GM20431 (cell line): Measurements from ENCODE around the gene FGF11.

ENCODE experiments used
- in situ Hi-C: fragments of 300-500 bp; cut with MseI, MboI; formaldehyde crosslinking; loops from one replicate; pipeline ENCODE4 v1.15.0; 2020; ENCODE audit warnings: low sequenced_read_pairs; ENCODE audit not compliant: unreplicated experiment

Gene FGF11

DNA sequence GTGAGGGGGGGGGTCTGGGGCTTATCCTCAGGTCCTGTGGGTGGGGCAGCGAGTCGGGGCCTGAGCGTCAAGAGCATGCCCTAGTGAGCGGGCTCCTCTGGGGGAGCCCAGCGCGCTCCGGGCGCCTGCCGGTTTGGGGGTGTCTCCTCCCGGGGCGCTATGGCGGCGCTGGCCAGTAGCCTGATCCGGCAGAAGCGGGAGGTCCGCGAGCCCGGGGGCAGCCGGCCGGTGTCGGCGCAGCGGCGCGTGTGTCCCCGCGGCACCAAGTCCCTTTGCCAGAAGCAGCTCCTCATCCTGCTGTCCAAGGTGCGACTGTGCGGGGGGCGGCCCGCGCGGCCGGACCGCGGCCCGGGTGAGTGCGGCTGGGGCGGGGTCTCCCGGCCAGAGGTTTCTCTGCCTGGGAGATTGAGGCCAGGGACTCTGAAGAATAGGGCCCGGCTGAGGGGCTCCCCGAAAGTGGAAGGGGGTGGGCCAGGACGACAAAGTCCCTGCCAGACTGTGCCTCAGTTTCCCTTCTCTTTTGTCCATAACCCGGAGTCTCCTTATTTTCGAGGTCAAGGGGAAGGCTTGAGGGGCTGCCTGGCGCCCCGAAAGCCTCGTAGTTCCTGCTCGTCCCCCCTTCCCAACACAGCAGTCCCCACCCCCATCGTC, at the start of gene FGF11:
FGF11 (plus strand) TSS at position 51 of the 651 bp plus-strand sequence; CDS start at position 160, 109 bp downstream.
- in situ Hi-C loops, result no loop called here

DNA sequence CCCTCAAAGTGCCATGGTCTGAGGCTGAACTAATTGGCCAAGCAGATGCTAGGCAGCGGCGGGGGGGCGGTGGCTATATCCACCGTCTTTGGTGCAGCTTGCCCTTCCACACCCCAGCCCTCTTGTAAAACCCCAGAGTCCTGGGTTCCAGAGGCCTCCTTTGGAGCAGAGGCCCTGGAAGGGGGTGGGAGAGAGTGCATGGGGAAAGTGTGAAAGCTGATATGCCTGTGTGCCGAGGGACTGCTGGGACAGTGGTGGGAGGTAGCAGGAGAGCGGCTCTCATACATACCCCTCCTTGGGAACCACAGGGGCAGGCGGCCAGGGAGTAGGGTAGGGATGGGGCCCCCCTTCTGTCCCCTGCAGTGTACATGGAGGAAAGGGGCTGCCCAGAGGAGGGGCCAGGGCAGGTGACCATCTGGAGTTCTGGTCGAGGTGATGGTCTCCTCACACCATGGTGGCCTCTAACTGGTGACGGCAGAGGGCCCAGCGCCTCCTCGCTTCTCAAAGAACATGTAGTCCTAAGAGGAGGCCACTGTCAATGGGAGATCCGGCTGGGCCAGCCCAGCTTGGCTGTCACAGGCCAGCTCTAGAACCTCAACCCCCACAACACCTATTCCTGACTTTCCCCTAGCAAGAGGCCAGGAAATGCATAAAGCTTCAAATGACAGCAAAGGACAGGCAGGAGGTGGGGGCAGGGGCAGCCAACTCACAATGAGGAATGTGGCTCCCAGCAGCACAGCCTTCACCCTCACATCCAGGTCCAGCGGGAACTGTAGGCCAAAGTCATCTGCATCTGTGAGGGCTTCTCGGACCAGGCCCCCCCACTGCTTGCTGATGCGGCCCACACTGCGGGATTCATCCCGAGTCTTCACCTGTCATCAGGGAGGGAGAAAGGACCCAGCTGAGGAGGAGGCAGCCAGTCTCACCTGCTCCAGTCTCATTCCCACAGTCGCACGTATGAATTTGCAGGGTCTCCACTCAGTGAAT, 49.1 kb upstream of the FGF11 start:
- in situ Hi-C loops, result no loop called here

DNA sequence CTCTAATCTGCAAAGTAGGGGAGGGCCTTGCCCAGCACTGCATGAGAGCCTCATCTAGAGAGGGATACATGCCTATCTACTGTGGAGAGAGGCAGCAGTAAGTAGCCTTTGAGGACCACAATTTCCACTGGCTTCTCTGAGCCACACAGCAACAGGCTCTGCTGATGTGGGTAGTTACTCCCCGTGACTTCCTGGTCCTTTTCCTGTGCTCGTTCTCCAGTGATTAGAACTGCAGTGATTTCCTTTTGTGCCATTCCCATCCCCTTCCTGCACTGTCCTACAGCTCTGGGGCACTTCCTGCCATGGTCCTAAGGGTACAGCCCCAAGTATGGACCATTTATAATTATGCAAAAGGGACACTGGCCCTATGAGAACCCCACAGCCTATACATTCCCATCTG, 48.0 kb upstream of the FGF11 start:
- in situ Hi-C loops, result no loop called here

DNA sequence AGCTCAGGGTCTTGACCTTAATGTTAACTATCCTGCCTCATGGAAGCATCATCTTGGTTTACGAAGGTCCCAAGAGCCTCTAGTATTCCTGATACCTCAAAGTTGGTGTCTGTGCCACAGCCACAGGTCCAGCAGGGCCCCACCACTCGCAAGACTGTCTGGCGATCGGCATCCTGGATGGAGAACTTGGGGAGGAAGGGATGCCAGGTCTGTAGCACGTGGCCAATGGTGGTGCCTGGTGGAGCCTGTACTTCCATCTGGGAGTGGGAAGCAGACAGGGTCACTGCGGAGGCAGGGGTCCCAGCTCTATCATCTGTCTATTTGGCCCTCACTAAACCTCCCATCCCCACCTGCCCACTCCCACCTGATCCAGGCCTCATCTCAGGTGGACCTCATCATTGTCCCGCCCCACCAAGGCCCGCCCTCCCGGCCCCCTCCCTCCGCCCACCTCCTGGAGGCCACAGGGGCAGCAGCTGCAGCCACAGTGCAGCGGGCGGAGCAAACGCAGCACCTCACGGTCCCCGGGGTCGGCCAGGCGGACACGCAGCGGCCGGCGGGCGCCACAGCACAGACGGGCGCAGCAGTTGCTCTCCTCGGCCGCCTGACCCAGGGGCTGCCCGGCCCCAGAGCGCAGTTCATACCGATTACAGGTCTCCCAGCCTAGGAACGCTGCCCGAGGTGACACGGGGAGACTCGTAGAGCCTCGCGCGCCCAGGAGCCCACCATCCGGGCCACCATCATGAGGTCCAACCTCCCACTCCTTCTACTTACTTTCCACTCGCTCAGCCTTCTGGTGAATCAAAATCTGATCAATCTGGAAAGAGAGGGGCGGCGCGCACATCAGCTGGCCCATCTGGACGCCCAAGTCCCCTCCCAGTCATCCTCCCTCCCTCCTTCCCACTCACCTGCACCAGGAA, 46.4 kb upstream of the FGF11 start:
- in situ Hi-C loops, result no loop called here

DNA sequence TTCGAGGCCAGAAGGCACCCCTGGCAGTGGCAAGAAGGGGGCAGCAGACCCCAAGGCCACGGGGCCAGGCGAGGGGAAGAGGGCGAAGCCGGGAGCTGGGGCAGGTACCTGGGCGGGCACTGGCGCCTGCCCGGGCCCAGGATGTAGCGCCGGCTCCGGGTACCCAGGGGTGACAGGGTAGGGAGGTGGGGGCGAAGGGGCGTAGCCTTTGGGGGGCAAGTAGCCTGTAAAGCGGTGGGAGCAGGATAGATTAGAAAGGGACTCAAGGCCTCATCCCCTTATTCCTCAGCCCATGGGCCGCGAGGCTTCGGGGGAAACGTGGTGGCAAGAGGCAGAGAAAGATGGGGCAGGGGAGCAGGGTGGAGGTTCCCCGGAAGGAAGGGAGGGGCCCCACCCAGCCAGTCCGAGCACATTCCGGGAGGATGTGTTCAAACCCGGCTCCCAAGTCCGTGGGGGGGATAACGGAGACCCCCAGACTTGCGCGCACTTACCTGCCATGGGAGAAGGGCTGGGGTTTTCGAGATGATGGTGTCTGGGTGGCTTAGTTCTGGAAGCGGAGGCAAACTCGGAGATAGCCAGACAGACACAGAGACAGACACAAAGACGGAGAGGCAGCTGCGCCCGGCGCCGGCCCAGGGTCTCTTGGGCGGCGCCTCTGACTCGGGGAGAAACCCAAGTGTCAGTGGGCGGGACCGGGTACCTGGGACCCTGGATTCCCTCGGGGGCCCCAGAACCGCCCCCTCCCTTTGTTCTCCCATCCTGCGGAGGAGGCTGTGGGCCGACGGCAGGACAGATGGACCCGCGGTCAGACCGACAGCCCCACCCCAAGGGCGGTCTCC, 45.5 kb upstream of the FGF11 start:
- in situ Hi-C loops, result no loop called here

DNA sequence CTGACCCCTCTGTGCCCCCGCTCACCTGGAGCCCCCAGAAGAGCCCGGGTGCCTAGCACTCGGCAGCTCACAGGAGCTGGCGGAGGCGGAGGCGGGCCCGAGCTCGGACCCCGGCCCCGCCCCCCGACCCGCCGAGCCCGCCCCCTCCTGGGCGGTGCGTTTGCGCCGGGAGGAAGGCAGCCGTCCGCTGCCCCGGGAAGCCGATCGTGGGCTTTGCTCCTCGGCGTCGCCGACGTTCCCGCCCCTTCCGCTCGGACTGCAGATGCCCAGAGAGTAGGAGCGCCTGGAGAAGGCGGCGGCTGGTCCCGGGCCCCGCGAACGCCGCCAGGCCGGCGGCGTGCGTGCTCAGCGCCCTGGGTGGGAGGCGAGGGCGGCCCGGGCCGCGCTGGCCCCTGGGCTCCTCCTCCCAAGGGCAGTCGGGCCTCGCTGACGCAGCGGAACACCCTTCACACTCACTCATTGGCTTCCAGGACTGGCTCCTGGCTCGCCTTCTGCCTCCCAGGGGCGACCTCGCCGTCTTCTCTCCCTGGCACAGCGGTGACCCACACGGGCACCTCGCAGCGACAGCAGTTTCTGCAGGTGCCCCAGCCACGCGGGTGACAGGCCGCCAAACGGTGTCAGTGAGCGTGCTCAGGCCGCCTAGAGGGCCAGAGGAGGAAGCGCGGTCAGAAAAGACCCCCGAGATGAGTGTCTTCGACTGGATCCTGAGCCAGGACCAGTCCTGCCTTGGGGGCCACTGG, 44.7 kb upstream of the FGF11 start, which contains the start of gene PLSCR3:
PLSCR3 (minus strand) TSS at position 74 of the 740 bp plus-strand sequence. CDS start 415 bp downstream, outside the sequence.
- in situ Hi-C loops, result no loop called here

DNA sequence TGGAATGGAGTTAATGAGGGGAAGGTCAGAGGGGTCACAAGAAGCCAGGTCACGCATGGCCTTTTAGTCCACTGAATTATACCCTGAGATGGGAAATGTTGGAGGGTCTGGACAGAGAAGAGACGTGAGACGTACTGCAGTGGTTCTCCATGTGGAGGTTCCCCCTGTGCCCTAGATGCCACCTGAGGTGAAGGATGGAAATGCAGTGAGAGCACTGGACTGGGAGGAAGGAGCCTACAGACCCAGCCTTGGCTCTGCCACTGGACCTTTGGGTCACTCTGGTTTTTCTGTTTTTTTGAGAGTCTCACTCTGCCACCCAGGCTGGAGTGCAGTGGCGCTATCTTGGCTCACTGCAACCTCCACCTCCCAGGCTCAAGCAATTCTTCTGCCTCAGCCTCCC, 43.2 kb upstream of the FGF11 start:
- in situ Hi-C loops, result no loop called here

DNA sequence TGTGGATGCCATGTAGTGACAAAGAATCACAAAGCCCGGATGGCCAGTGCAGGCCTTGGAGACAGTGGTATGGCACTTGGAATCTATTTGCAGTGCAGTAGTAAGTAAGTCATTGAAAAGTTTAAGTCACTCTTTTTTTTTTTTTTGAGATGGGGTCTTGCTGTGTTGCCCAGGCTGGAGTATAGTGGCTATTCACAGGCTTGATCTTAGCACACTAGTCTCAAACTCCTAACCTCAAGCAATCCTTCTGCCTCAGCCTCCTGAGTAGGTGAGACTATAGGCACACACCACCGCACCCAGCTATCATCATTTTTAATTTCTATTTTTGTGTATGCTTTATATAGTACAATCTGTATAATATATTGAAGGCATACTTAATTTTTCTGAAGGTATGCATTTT, 40.7 kb upstream of the FGF11 start:
- in situ Hi-C loops, result no loop called here

DNA sequence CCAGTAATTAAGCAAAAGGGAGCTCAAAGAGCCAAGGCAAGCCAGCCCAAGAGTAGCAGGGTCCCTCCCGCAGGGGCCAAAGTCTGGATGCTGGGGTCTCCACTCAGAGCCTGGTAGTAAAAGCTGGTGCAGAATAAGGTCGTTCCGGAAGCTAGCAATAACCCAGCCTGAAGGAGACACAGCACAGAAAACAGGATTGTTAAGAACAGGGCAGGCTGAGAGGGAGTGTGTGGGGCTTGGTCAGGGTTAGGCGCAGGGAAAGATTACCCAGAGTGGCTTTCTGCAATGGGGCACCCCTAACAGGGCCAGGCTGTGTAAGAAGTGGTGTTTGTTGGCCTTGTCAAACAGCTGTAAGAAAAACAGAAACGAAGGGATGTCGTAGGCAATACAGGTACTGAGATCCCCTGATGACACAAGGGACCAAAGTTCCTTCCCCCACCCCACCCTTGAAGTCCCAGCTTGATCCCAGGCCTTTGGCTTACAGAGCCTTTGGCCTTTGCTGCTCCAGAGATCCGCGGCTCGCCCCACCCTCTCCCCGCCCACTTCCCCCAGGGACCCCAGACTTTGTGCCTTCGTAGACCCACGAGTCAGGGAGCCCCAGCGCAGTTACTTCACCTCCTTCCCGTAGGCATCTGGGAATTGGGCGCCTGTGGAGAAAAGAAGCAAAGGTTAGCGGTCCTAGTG, 36.1 kb upstream of the FGF11 start:
- in situ Hi-C loops, result no loop called here

DNA sequence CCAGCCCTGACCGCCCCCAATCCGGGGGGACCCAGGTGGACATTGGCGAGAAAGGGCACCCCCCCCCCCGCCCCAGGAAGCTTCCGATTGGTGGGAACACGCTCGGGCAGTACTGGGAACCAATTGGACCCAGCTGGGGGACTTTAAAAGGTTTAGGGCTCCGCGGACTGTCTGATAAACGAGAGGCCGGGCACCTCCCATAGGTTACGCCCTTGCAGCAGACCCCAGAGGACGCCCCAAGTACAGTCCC, 35.7 kb upstream of the FGF11 start:
- in situ Hi-C loops, result no loop called here

DNA sequence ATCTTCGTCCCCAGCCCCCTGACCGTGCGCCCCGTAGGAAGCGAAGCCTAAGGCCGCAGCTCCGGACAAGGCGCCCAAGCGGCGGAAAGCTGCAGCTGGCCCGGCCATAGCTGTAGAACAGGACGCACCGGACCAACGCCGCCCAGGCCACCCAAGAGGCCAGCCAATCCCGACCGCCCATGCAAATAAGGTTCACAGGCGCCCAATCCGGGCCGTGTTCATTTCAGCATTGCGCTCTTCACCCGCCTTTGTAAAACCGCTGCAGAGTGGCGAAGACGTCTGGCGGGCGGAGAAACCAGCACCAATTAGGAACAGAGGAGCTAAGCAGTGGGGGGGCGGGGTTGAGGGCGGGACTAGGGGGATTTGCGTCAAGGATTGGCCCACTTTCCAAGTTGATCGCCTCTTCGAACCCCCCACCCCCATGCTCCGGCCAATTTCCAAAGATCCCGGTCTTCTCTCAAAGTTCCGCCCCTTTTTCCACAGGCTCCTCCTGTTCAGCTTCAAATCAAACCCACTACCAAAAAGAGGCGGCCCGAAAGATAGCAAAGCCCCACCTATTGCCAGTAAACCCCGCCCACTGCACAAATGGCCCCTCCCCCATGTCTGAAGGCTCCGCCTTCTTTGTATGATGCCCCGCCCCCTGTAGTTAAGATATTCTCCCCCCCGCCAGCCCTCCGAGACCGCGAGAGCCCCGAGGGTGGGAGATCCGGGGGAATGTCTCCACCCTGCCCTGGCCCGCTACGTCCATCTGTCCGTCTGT, 35.2 kb upstream of the FGF11 start, which contains the start of gene TMEM256:
TMEM256 (minus strand) TSS at position 121 of the 760 bp plus-strand sequence; CDS start at position 108, 13 bp downstream.
- in situ Hi-C loops, result no loop called here

DNA sequence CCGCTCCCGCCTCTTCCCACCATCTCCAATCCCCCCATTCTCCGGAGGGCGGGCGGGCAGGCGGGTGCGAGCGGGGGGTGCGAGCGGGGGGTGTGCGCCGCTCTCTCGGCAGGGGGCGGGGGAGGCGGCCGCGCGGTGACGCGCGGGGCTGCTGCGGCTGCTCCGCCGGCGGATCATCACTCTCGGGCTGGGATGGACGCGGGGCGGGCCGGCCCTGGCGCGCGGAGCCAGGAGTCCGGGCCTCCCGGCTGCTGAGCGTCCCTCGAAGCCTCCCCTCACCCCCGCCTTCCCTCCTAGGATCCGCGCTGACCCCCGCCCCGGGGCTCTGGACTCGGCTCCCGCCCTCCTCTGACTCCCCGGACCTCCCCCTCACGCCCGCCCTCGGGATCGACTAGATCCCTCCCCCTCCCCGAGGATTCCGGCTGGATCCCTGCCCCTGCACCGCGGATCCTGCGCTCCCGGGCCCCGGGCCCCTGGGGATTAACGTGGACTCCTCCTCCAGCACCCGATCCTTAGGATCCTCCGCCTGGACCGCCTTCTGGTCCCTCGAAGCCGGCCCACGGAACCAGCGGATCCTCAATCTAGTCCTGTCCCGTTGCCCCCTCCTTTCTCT, 34.5 kb upstream of the FGF11 start:
- in situ Hi-C loops, result no loop called here

DNA sequence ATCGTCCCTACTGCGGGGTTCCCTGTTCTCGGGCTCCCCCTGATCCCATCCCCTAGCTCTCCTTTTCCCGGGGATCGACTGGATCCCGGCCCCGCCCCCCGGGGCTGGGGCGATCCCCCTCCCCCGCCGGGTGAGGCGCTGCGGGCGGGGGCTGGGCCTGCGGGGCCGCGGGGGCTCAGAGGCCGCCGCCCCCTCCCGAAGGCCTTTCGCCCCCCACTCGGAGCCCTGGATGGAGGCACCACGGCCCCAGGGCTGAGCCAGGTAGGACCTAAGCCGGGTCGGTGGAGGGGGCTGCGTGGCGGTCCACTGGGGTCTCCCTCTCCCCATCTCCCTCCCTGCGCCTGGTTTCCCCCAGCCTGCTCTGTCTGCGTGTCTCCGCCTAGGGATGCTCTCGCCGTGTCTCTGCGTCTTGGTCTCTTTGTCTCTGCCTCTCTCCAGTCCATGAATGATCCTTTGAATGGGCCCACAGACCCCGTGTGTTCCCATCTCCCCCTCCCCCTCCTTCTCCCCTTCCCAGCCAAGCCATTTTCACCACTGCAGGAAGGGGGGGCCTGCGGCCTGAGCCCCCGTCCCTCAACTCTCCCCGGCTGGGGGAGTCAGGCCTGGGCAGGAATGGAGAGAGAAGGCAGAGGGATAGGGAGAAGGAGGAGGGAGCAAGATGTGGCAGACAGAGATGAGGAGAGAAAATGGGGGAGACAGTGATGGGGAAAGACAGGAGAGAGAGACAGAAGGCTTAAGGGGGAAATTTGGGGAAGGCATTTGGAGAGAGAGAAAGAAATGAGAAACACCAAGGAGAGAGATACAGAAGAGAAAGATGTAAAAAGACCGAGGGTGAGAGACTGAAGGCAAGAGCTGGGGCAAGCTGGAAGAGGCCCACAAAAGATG, 33.7 kb upstream of the FGF11 start:
- in situ Hi-C loops, result no loop called here

DNA sequence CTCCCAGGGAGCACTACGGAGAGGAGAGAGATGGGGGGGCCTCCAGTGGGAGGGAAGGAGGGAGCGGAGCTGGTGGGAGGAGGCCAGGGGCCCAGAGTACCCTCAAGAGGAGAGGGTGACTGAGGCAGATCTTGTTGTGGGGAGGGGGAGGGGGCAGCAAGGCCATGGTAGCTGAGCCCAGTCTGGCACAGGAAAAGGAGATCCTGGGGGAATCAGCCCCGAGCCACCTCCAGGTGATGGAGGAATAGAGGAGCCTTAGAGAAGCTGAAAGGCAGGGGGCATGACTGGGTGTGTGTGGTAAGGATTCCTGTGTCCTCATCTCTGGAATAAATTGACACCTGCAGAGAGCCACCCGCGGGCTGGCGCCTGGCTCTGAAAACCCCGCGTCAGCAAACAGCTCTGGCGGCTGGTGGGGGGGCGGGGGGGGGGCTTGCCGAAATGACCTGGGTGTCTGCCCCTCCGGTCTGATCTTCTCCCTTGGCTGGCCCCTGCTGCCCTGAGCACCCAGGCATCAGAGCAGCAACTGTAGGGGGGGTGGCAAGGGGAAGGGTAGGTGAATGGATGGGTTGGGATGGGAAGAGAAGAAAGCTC, 33.0 kb upstream of the FGF11 start:
- in situ Hi-C loops, result no loop called here

DNA sequence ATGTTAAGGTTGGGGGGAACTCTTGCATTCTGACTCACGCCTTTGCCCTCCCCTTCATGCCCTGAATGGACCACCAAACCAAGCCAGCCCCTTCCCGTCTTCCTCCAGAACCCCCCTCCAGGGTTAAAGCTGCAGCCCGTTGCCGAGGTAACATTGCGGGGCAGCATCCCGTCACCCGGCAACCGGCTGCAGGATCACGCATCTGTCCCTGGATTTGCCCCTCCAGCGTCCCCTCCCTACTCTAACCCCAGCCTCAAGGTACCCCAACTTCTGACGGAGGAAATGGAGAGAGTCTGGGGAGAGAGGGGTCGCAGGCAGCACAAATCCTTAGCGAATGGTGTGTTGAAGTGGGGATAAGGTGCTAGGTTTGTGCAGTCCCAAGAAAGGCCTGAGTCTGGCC, 32.2 kb upstream of the FGF11 start:
- in situ Hi-C loops, result no loop called here
